SK-N-MC (cell line): Measurements from ENCODE around the gene UBE3A.

Source experiments
- DNase-seq: peaks from one replicate; pipeline ENCODE4 v3.0.0-alpha.2; 2011; ENCODE audit warnings: low read depth, low spot score
- H3K27ac ChIP-seq: fragments of 200-600 bp; sonication (generic); 2 replicates; pipeline ENCODE4 v1.5.1; 2016; ENCODE audit warnings: mixed run types
- H3K36me3 ChIP-seq: fragments of 200-600 bp; sonication (generic); 2 replicates; pipeline ENCODE4 v1.6.1; 2017; ENCODE audit warnings: antibody characterized with exemption, low read length, mixed read lengths; ENCODE audit not compliant: insufficient read depth
- H3K4me3 ChIP-seq: fragments of 200-600 bp; sonication (generic); 2 replicates; pipeline ENCODE4 v1.5.1; 2016
- H3K9ac ChIP-seq: fragments of 200-600 bp; sonication (generic); 2 replicates; pipeline ENCODE4 v1.8.0; 2017; ENCODE audit warnings: mixed run types, mixed read lengths; ENCODE audit not compliant: insufficient read length
- H3K9me3 ChIP-seq: fragments of 200-600 bp; sonication (generic); 2 replicates; pipeline ENCODE4 v1.6.1; 2017; ENCODE audit warnings: low read depth, mild to moderate bottlenecking, antibody characterized with exemption, low read length, moderate library complexity, mixed read lengths
- EZH2 ChIP-seq: fragments of 200-600 bp; sonication (generic); IDR thresholded peaks from one replicate; pipeline ENCODE4 v1.6.1; 2017; ENCODE audit warnings: antibody characterized with exemption
- FOXP2 ChIP-seq: optimal IDR thresholded peaks from 2 replicates; pipeline ENCODE3; 2011; ENCODE audit warnings: mild to moderate bottlenecking, moderate library complexity; ENCODE audit not compliant: insufficient read depth; ENCODE audit errors: extremely low read length, control extremely low read depth
- POLR2AphosphoS5 ChIP-seq: IDR thresholded peaks from 2 replicates; pipeline ENCODE4 v1.6.1; 2012; ENCODE audit warnings: mild to moderate bottlenecking, low read depth, low read length, borderline replicate concordance

Gene UBE3A

GRCh38 chr15:25406261-25406660, 32.6 kb downstream of the UBE3A start:
- Histone ChIP-seq H3K9me3 (peaks cover 41% of the 10 kb centered on the region), H3K9ac (no peak overlapping the region), H3K4me3 (no peak overlapping the region), H3K27ac (no peak overlapping the region), H3K36me3 (peaks cover 84% of the 10 kb centered on the region)
- DNase-seq, result no peak
- TF ChIP-seq EZH2, result no peak
- TF ChIP-seq POLR2AphosphoS5, result no peak
- no peak for TF ChIP-seq FOXP2

DNA sequence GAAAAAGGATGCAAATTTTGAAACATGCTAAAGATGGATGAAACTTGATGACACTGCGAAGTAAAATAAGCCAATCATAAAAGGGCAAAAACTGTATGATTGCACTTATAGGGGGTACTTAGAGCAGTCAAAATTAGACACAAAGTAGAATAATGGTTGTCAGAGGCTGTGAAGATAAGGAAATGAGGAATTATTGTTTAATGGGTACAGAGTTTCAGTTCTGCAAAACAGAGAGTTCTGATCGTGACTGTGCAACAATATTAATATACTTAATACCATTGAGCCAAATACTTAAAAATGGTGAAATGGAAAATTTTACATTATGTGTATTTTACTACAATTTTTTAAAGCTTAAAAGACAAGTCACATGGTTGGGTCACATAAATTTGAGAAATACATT, 35.1 kb downstream of the UBE3A start:
- no peak overlapping the region for H3K9ac ChIP-seq
- peaks cover 36% of the 10 kb centered on the region for H3K9me3 ChIP-seq
- H3K27ac ChIP-seq, result no peak overlapping the region
- no peak for TF ChIP-seq POLR2AphosphoS5
- TF ChIP-seq FOXP2, result no peak
- no peak for TF ChIP-seq EZH2
- DNase-seq, result no peak
- no peak overlapping the region for H3K4me3 ChIP-seq
- H3K36me3 ChIP-seq, result peaks cover 98% of the 10 kb centered on the region

DNA sequence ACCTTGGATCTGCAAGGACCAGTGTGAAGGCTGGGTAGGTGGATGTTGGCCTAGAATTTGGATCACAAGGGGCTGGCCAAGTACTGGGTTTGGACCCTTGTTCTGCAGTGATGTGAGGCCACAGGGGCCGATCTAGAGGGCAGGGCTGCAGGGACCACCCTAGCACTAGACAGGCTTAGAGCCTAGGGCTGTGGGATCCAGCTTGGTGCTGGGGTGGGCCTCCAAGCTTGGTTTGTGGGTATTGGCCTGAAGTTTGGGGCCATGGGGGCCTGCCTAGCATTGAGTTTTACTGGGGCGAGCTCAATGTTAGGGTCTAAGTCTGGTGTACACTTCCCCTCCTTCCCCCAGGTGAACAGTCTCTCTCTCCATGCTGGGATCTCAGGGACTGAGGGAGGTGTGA, 36.5 kb downstream of the UBE3A start:
- no peak overlapping the region for H3K27ac ChIP-seq
- H3K9ac ChIP-seq, result no peak overlapping the region
- H3K9me3 ChIP-seq, result peaks cover 31% of the 10 kb centered on the region
- no peak for DNase-seq
- H3K36me3 ChIP-seq, result peaks cover 98% of the 10 kb centered on the region
- no peak for TF ChIP-seq FOXP2
- TF ChIP-seq POLR2AphosphoS5, result no peak
- TF ChIP-seq EZH2, result no peak
- no peak overlapping the region for H3K4me3 ChIP-seq

- H3K27ac ChIP-seq, result no peak overlapping the region
- peaks cover 26% of the 10 kb centered on the region for H3K9me3 ChIP-seq
- peaks cover 96% of the 10 kb centered on the region for H3K36me3 ChIP-seq
- no peak overlapping the region for H3K4me3 ChIP-seq
- H3K9ac ChIP-seq, result no peak overlapping the region
- TF ChIP-seq EZH2 (no peak), POLR2AphosphoS5 (no peak), FOXP2 (no peak)
- no peak for DNase-seq
These were observed 37.3 kb downstream of the UBE3A start for GRCh38 chr15:25401501-25401900.

- no peak overlapping the region for H3K4me3 ChIP-seq
- no peak for DNase-seq
These were observed 41.7 kb downstream of the UBE3A start for GRCh38 chr15:25397100-25397499.

GRCh38 chr15:25394898-25395297, 43.9 kb downstream of the UBE3A start:
- Histone ChIP-seq H3K9me3 (0 out of 2 replicates have a peak, but pooled peaks cover 3% of the 10 kb centered on the region), H3K36me3 (peaks cover 85% of the 10 kb centered on the region), H3K4me3 (no peak overlapping the region), H3K9ac (no peak overlapping the region), H3K27ac (no peak overlapping the region)
- no peak for DNase-seq
- TF ChIP-seq POLR2AphosphoS5 (no peak), EZH2 (no peak), FOXP2 (no peak)

More at GRCh38 chr15:25397100-25397499, 41.7 kb downstream of the UBE3A start:
- no peak for TF ChIP-seq FOXP2
- no peak for TF ChIP-seq EZH2
- no peak for TF ChIP-seq POLR2AphosphoS5
- Histone ChIP-seq H3K36me3 (peaks cover 87% of the 10 kb centered on the region), H3K9ac (no peak overlapping the region), H3K27ac (no peak overlapping the region), H3K9me3 (0 out of 2 replicates have a peak, but pooled peaks cover 6% of the 10 kb centered on the region)

DNA sequence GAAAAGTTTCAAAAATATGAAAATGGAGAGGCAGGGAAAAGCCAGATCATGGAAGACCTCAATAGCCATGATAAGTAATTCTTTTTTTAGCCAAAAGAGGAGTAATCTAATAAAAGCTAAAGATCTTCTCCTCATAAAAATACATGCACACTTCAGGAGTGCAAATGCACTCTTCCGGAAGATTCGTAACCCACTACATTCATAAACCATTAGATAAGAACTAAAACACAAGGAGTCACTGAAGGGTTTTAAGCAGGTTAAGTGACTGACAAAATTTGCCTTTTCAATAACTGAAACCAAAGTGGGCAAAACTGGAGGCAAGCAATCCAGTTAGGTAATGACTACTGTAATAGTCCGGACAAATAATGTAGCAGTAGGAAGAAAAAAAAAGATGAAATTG, 46.0 kb downstream of the UBE3A start:
- Histone ChIP-seq H3K9me3 (no peaks in the 10 kb centered on the region; the same call in 1 of the 2 replicates), H3K4me3 (no peak overlapping the region), H3K27ac (peak overlapping the region; percentile 19; the same call in 1 of the 2 replicates), H3K9ac (no peak overlapping the region), H3K36me3 (peaks cover 85% of the 10 kb centered on the region)
- no peak for DNase-seq
- no peak for TF ChIP-seq POLR2AphosphoS5
- TF ChIP-seq FOXP2, result no peak
- TF ChIP-seq EZH2, result no peak

- no peak for DNase-seq
- H3K36me3 ChIP-seq, result peaks cover 83% of the 10 kb centered on the region
- no peak overlapping the region for H3K9ac ChIP-seq
- TF ChIP-seq POLR2AphosphoS5, result no peak
- TF ChIP-seq FOXP2, result no peak
- TF ChIP-seq EZH2, result no peak
- H3K27ac ChIP-seq, result peak overlapping the region; percentile 19; the same call in 1 of the 2 replicates
- no peaks in the 10 kb centered on the region; the same call in 1 of the 2 replicates for H3K9me3 ChIP-seq
- no peak overlapping the region for H3K4me3 ChIP-seq
These were observed 46.7 kb downstream of the UBE3A start for GRCh38 chr15:25391971-25392721.
